Measurements from ENCODE around the gene HOMEZ. TPM values are rescaled to one million over a fixed set of nuclear protein-coding genes. Genes with fewer than 3 reads are reported as not detected.

The HOMEZ gene
- total RNA-seq, 1 donor from 2014 or later, result 7.6 TPM

DNA sequence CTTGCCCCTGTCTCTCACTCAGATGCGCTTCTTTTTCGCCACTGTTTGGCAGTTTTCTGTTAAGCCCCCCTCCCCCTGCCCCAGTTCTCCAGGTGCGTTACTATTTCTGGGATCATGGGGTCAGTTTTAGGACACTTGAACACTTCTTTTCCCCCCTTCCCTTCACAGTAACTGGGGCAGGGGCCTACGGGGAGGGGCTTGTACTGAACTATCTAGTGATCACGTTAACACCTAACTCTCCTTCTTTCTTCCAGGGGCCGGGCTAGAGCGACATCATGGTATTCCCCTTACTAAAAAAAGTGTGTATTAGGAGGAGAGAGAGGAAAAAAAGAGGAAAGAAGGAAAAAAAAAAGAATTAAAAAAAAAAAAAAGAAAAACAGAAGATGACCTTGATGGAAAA lies 39.1 kb upstream of the HOMEZ start:
- no peak overlapping the region for H3K4me3 Mint-ChIP-seq (ENCODE audit: unreplicated experiment)
- DNase-seq (ENCODE audit: low spot score), result no peak
- H3K27me3 Mint-ChIP-seq (ENCODE audit: low read depth), result no peaks in the 10 kb centered on the region
- H3K9me3 Mint-ChIP-seq (ENCODE audit: low read depth), result no peaks in the 10 kb centered on the region
- H3K4me1 Mint-ChIP-seq (ENCODE audit: low read depth), result peaks cover 30% of the 10 kb centered on the region
- no peak overlapping the region for H3K27ac Mint-ChIP-seq (ENCODE audit: unreplicated experiment)
- TF ChIP-seq, protein P1, sequence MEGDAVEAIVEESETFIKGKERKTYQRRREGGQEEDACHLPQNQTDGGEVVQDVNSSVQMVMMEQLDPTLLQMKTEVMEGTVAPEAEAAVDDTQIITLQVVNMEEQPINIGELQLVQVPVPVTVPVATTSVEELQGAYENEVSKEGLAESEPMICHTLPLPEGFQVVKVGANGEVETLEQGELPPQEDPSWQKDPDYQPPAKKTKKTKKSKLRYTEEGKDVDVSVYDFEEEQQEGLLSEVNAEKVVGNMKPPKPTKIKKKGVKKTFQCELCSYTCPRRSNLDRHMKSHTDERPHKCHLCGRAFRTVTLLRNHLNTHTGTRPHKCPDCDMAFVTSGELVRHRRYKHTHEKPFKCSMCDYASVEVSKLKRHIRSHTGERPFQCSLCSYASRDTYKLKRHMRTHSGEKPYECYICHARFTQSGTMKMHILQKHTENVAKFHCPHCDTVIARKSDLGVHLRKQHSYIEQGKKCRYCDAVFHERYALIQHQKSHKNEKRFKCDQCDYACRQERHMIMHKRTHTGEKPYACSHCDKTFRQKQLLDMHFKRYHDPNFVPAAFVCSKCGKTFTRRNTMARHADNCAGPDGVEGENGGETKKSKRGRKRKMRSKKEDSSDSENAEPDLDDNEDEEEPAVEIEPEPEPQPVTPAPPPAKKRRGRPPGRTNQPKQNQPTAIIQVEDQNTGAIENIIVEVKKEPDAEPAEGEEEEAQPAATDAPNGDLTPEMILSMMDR (IDR thresholded peaks at IDR 0.05), result no peak
- peaks cover 15% of the 10 kb centered on the region for H3K36me3 Mint-ChIP-seq (ENCODE audit: low read depth)

DNA sequence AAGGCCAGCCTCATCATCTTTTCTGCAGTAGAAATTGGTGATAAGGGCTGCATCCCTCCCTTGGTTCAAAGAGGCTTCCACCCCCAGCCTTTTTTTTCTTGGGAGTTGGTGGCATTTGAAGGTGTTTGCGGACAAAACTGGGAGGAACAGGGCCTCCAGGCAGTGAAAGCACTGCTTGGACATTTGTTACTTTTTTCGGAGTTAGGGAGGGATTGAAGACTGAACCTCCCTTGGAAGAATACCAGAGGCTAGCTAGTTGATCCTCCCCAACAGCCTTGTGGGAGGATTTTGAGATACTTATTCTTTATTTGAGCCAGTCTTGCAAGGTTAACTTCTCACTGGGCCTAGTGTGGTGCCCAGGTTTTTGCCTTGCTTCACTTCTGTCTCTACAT lies 38.5 kb upstream of the HOMEZ start:
- H3K9me3 Mint-ChIP-seq (ENCODE audit: low read depth), result no peaks in the 10 kb centered on the region
- TF ChIP-seq, protein P1 (IDR thresholded peaks at IDR 0.05), result no peak
- peaks cover 35% of the 10 kb centered on the region for H3K4me1 Mint-ChIP-seq (ENCODE audit: low read depth)
- no peak for DNase-seq (ENCODE audit: low spot score)
- H3K4me3 Mint-ChIP-seq (ENCODE audit: unreplicated experiment), result no peak overlapping the region
- H3K36me3 Mint-ChIP-seq (ENCODE audit: low read depth), result peaks cover 19% of the 10 kb centered on the region
- H3K27ac Mint-ChIP-seq (ENCODE audit: unreplicated experiment), result peak overlapping the region; percentile 41
- H3K27me3 Mint-ChIP-seq (ENCODE audit: low read depth), result no peaks in the 10 kb centered on the region

DNA sequence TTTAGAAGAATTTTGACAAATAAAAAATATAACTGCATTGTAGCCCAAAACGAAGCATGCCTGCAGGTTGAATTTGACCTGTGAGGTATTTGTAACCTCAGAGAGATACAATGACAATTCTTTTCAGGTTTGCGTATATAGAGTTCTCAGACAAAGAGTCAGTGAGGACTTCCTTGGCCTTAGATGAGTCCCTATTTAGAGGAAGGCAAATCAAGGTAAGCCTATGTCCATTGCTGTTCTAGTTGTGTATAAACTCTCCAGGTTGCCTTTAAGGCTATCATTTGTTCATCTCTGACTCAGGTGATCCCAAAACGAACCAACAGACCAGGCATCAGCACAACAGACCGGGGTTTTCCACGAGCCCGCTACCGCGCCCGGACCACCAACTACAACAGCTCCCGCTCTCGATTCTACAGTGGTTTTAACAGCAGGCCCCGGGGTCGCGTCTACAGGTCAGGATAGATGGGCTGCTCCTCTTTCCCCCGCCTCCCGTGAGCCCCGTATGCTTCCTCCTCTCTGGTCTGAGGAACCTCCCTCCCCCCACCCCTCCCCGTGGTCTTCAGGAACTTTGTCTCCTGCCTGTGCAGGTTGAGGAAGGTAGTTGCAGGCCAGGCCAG lies 38.0 kb upstream of the HOMEZ start:
- H3K4me3 Mint-ChIP-seq (ENCODE audit: unreplicated experiment), result no peak overlapping the region
- no peak overlapping the region for H3K27ac Mint-ChIP-seq (ENCODE audit: unreplicated experiment)
- H3K9me3 Mint-ChIP-seq (ENCODE audit: low read depth), result no peaks in the 10 kb centered on the region
- no peak for DNase-seq (ENCODE audit: low spot score)
- peaks cover 19% of the 10 kb centered on the region for H3K36me3 Mint-ChIP-seq (ENCODE audit: low read depth)
- no peaks in the 10 kb centered on the region for H3K27me3 Mint-ChIP-seq (ENCODE audit: low read depth)
- peaks cover 35% of the 10 kb centered on the region for H3K4me1 Mint-ChIP-seq (ENCODE audit: low read depth)
- TF ChIP-seq, protein P1 (IDR thresholded peaks at IDR 0.05), result no peak

DNA sequence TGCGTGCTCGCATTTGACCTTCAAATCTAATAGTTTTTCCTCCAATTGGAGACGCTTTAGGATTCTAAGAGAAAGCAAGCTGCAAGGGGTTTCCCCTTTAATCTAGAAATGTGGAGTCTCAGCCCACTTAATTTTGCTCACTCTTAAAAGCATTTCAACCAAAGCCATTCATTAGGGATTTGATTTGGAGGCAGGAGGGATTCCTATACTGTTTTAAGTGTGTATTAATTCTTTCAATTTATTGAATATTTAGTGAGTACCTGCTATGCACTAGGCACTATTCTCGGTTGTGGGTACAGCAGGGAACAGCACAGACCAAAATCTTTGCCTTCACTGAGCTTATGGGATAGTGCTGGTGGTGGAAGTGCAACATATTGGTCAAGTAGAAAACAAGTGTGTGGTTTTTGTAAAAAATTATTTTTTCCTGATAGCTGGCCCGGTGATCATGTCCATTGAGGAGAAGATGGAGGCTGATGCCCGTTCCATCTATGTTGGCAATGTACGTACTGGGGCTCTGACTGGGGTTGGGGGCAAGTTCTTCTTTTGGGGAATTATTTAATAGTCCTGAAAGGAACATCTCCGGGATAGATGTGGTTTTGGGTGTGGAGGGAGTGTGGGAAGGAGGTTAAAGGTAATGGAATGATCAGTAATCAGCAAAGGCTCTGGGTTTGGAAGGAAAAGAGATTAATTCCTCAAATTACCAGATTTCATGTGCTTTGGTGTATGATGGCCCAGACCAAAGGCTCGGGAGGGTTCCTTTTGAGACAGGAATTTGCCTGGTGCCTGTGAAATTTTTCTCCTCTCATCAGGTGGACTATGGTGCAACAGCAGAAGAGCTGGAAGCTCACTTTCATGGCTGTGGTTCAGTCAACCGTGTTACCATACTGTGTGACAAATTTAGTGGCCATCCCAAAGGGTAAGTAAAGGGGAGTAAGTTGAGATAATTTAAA lies 36.9 kb upstream of the HOMEZ start:
- peaks cover 33% of the 10 kb centered on the region for H3K4me1 Mint-ChIP-seq (ENCODE audit: low read depth)
- H3K27ac Mint-ChIP-seq (ENCODE audit: unreplicated experiment), result peak overlapping the region; percentile 91
- H3K4me3 Mint-ChIP-seq (ENCODE audit: unreplicated experiment), result peak overlapping the region; percentile 95
- no peaks in the 10 kb centered on the region for H3K27me3 Mint-ChIP-seq (ENCODE audit: low read depth)
- peaks cover 19% of the 10 kb centered on the region for H3K36me3 Mint-ChIP-seq (ENCODE audit: low read depth)
- H3K9me3 Mint-ChIP-seq (ENCODE audit: low read depth), result no peaks in the 10 kb centered on the region
- TF ChIP-seq, protein P1 (IDR thresholded peaks at IDR 0.05), result no peak
- no peak for DNase-seq (ENCODE audit: low spot score)

Measured in chondrocyte (in vitro differentiated cells).